Fibroblast of pulmonary artery (primary cell): Measurements from ENCODE around the gene COL4A1.

Experiments used
- DNase-seq: peaks from one replicate; pipeline ENCODE4 v3.0.0-alpha.2; 2010; ENCODE audit warnings: low read depth
- H3K4me3 ChIP-seq: replicated peaks from 2 replicates; pipeline ENCODE4 v1.5.1; 2011; ENCODE audit warnings: low read depth, mild to moderate bottlenecking, control low read depth, low read length, moderate library complexity
- TF ChIP-seq, protein P1 (sequence below): IDR thresholded peaks from 2 replicates; pipeline ENCODE4 v1.5.1; 2011; ENCODE audit warnings: mild to moderate bottlenecking, control low read depth, low read length, inconsistent platforms; ENCODE audit errors: missing control alignments

Gene COL4A1

DNA sequence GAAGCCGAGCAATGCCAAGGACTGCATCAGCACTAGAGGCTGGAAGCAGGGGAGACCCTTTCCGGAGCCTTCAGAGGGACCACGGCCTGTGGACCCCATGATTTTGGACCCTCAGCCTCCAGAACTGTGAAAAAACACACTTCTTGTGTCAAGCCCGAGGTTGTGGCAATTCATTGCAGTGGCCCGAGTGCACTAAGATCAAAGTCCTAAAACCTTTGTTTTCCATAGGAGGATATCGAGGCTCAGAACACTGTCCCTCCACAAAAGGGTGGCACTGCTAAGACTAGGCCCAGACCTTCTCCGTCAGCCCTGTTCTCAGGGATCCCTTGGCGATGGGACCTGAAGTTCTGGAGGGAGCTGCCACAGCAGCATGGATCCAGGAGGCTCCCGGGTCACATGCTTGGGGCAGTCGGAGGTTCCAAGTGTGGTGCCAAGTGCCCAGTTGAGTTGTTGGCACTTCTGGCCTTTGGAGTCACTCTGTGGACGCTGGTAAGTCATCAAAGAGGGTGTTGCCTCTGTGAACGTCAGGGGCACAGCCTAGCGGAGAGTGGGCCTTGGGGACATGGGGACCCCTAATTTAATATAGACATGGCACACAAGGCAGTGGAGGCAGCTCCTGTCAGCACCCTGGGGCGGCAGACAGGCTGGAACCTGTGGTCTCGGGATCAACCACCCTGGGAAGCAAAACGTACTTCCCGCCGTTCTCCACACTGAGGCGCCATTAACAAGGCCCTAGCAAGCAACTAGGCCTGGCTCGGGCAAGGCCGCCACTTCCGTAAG, 199.2 kb downstream of the COL4A1 start:
- H3K4me3 ChIP-seq, result no peak overlapping the region
- TF ChIP-seq, protein P1, sequence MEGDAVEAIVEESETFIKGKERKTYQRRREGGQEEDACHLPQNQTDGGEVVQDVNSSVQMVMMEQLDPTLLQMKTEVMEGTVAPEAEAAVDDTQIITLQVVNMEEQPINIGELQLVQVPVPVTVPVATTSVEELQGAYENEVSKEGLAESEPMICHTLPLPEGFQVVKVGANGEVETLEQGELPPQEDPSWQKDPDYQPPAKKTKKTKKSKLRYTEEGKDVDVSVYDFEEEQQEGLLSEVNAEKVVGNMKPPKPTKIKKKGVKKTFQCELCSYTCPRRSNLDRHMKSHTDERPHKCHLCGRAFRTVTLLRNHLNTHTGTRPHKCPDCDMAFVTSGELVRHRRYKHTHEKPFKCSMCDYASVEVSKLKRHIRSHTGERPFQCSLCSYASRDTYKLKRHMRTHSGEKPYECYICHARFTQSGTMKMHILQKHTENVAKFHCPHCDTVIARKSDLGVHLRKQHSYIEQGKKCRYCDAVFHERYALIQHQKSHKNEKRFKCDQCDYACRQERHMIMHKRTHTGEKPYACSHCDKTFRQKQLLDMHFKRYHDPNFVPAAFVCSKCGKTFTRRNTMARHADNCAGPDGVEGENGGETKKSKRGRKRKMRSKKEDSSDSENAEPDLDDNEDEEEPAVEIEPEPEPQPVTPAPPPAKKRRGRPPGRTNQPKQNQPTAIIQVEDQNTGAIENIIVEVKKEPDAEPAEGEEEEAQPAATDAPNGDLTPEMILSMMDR, result peak; percentile 11
- no peak for DNase-seq

- DNase-seq, result peak; percentile 55
- no peak overlapping the region for H3K4me3 ChIP-seq
- TF ChIP-seq, protein P1, result no peak
Measured at GRCh38 chr13:110106726-110107125, 200.2 kb downstream of the COL4A1 start.

GRCh38 chr13:110105136-110105535, 201.8 kb downstream of the COL4A1 start:
- TF ChIP-seq, protein P1, result no peak
- no peak overlapping the region for H3K4me3 ChIP-seq
- DNase-seq, result no peak

GRCh38 chr13:110103534-110103933, 203.4 kb downstream of the COL4A1 start:
- TF ChIP-seq, protein P1, result no peak
- no peak for DNase-seq
- H3K4me3 ChIP-seq, result no peak overlapping the region

DNA sequence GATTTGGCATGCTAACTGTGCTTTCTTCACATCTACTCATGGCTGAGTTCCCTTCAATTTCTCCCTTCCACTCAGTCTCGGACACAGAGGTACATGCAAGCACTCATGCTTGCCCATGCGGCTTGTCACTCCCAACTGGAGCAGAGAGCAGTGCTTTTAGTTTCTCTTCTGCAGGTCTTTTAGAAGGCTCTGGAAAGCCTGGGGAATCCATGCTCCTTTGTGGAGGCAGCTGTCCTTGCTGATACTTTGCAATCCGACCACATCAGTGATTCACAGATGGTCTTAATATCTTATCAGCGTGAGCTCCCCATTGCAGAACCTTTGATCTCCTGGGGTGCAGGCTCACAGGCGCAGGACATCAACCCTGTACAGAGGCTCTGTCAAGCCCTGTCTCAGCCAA, 203.9 kb downstream of the COL4A1 start:
- TF ChIP-seq, protein P1, result no peak
- no peak for DNase-seq
- no peak overlapping the region for H3K4me3 ChIP-seq

GRCh38 chr13:110102053-110102452, 204.9 kb downstream of the COL4A1 start:
- no peak for DNase-seq
- no peak overlapping the region for H3K4me3 ChIP-seq
- TF ChIP-seq, protein P1, result no peak

DNA sequence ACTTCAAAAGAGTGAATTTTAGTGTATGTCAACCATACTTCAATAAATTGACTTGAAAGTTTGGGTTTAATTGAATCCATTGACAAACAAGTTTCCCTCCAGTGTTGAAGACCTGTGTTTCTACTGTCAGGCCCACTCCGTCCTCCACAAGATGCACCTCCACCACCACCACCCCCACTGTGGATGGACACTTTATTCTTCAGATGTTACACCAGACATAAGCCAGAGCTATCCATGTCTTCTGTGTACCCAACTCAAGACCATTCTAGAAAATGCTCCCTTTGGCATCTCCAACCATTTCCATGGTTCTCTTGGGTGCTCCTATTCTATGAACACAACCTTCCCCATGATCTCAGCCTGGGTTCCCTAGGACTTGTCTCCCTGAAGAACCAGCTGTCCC, 207.0 kb downstream of the COL4A1 start:
- H3K4me3 ChIP-seq, result no peak overlapping the region
- DNase-seq, result no peak
- TF ChIP-seq, protein P1, result no peak
